ENCODE measurements around the gene BMF.

GRCh38 chr15:40048926-40049475, 59.7 kb downstream of the BMF start:
- TF ChIP-seq CTCF (IDR thresholded peaks at IDR 0.05; ENCODE audit: low read depth, low read length) (no peak), EZH2phosphoT487 (IDR thresholded peaks at IDR 0.05; ENCODE audit: low read depth) (no peak)
